H9 (cell line): Measurements from ENCODE around the gene PTPN13. TPM values are rescaled to one million over a fixed set of nuclear protein-coding genes. Genes with fewer than 3 reads are reported as not detected.

Experiments used
- DNase-seq: peaks from one replicate; pipeline ENCODE4 v3.0.0-alpha.2; 2017
- H2AFZ ChIP-seq: one replicate; pipeline ENCODE4 v1.6.1; 2013; ENCODE audit warnings: mild to moderate bottlenecking, low read length, control low read depth, moderate library complexity
- H2AK5ac ChIP-seq: 2 replicates; pipeline ENCODE4 v1.6.1; 2013; ENCODE audit warnings: low read length, control low read depth, mixed read lengths; ENCODE audit not compliant: insufficient read length
- H2BK120ac ChIP-seq: one replicate; pipeline ENCODE4 v1.6.1; 2013; ENCODE audit warnings: low read depth, mild to moderate bottlenecking, low read length, control low read depth, inconsistent platforms; ENCODE audit not compliant: poor library complexity, severe bottlenecking
- H2BK12ac ChIP-seq: 2 replicates; pipeline ENCODE4 v1.6.1; 2013; ENCODE audit warnings: low read length, control low read depth, mixed read lengths, low read depth; ENCODE audit not compliant: insufficient read length
- H2BK15ac ChIP-seq: 2 replicates; pipeline ENCODE4 v1.6.1; 2013; ENCODE audit warnings: low read depth, low read length, control low read depth
- H2BK20ac ChIP-seq: one replicate; pipeline ENCODE4 v1.6.1; 2013; ENCODE audit warnings: low read depth, mild to moderate bottlenecking, low read length, control low read depth, inconsistent platforms; ENCODE audit not compliant: poor library complexity, severe bottlenecking
- H2BK5ac ChIP-seq: 2 replicates; pipeline ENCODE4 v1.6.1; 2013; ENCODE audit warnings: low read length, control low read depth, mixed read lengths; ENCODE audit not compliant: insufficient read length
- H3K14ac ChIP-seq: 2 replicates; pipeline ENCODE4 v1.6.1; 2013; ENCODE audit warnings: low read length, control low read depth; ENCODE audit not compliant: insufficient read depth
- H3K18ac ChIP-seq: 2 replicates; pipeline ENCODE4 v1.6.1; 2013; ENCODE audit warnings: low read depth, mild to moderate bottlenecking, mixed read lengths, low read length, control low read depth; ENCODE audit not compliant: insufficient read length
- H3K23ac ChIP-seq: 2 replicates; pipeline ENCODE4 v1.6.1; 2013; ENCODE audit warnings: low read length, control low read depth, mixed read lengths, low read depth; ENCODE audit not compliant: insufficient read length
- H3K23me2 ChIP-seq: 2 replicates; pipeline ENCODE4 v1.6.1; 2013; ENCODE audit warnings: low read depth, mild to moderate bottlenecking, mixed read lengths, low read length, control low read depth; ENCODE audit not compliant: insufficient read length, poor library complexity, severe bottlenecking
- H3K27ac ChIP-seq: 2 replicates; pipeline ENCODE4 v1.5.1; 2013; ENCODE audit warnings: low read length, control low read depth, mixed read lengths, low read depth; ENCODE audit not compliant: insufficient read length
- H3K27me3 ChIP-seq: 2 replicates; pipeline ENCODE4 v1.6.1; 2013; ENCODE audit warnings: low read length, control low read depth, inconsistent platforms; ENCODE audit not compliant: insufficient read depth
- H3K4ac ChIP-seq: 2 replicates; pipeline ENCODE4 v1.6.1; 2013; ENCODE audit warnings: low read depth, mild to moderate bottlenecking, control low read depth, inconsistent platforms, low read length, moderate library complexity
- H3K4me1 ChIP-seq: 2 replicates; pipeline ENCODE4 v1.6.1; 2013; ENCODE audit warnings: low read length, control low read depth, inconsistent platforms; ENCODE audit not compliant: insufficient read depth
- H3K4me2 ChIP-seq: 2 replicates; pipeline ENCODE4 v1.6.1; 2013; ENCODE audit warnings: low read length, control low read depth, mixed read lengths; ENCODE audit not compliant: insufficient read length, insufficient read depth
- H3K56ac ChIP-seq: 2 replicates; pipeline ENCODE4 v1.6.1; 2013; ENCODE audit warnings: low read depth, mild to moderate bottlenecking, mixed read lengths, low read length, control low read depth; ENCODE audit not compliant: insufficient read length
- H3K79me1 ChIP-seq: 2 replicates; pipeline ENCODE4 v1.6.1; 2013; ENCODE audit warnings: low read depth, mild to moderate bottlenecking, moderate library complexity, low read length, control low read depth, inconsistent platforms; ENCODE audit not compliant: insufficient read depth, poor library complexity, severe bottlenecking
- H3K79me2 ChIP-seq: 2 replicates; pipeline ENCODE4 v1.6.1; 2013; ENCODE audit warnings: low read length, control low read depth, inconsistent platforms; ENCODE audit not compliant: insufficient read depth
- H3K9ac ChIP-seq: 2 replicates; pipeline ENCODE4 v1.6.1; 2013; ENCODE audit warnings: low read length, control low read depth, mixed read lengths; ENCODE audit not compliant: insufficient read length; ENCODE audit errors: extremely low read depth
- H3K9me3 ChIP-seq: one replicate; pipeline ENCODE4 v1.6.1; 2013; ENCODE audit warnings: low read depth, low read length, inconsistent platforms; ENCODE audit not compliant: control insufficient read depth
- H3T11ph ChIP-seq: one replicate; pipeline ENCODE4 v1.6.1; 2013; ENCODE audit warnings: mild to moderate bottlenecking, low read length, control low read depth, inconsistent platforms
- H4K20me1 ChIP-seq: one replicate; pipeline ENCODE4 v1.6.1; 2013; ENCODE audit not compliant: control insufficient read depth, insufficient read length, insufficient read depth
- H4K5ac ChIP-seq: 2 replicates; pipeline ENCODE4 v1.6.1; 2013; ENCODE audit warnings: low read depth, mild to moderate bottlenecking, mixed read lengths, low read length, control low read depth; ENCODE audit not compliant: insufficient read length
- H4K8ac ChIP-seq: replicated peaks from 2 replicates; pipeline ENCODE4 v1.6.1; 2013; ENCODE audit warnings: low read length, control low read depth, mixed read lengths, low read depth; ENCODE audit not compliant: insufficient read length
- H4K91ac ChIP-seq: 2 replicates; pipeline ENCODE4 v1.6.1; 2013; ENCODE audit warnings: low read depth, mild to moderate bottlenecking, moderate library complexity, mixed read lengths, low read length, control low read depth; ENCODE audit not compliant: insufficient read length
- H3K27ac Mint-ChIP-seq, 3 experiments: 2 replicates in 2 of 3; 3 replicates in 1 of 3; pipeline ENCODE4 v1.8.0; 2020 to 2021; ENCODE audit warnings: mixed read lengths in 3 of 3, mild to moderate bottlenecking in 1 of 3, moderate library complexity in 1 of 3
- H3K27me3 Mint-ChIP-seq: 2 replicates; pipeline ENCODE4 v1.8.0; 2021; ENCODE audit warnings: low read depth, mild to moderate bottlenecking, moderate library complexity, mixed read lengths
- H3K36me3 Mint-ChIP-seq, 3 experiments: 2 replicates in 2 of 3; 3 replicates in 1 of 3; pipeline ENCODE4 v1.8.0; 2020 to 2021; ENCODE audit warnings: low read depth in 3 of 3, mixed read lengths in 3 of 3; ENCODE audit not compliant: insufficient read depth in 1 of 3
- H3K4me1 Mint-ChIP-seq, 2 experiments: 2 replicates each; pipeline ENCODE4 v1.8.0; 2020; ENCODE audit warnings: mixed read lengths in 2 of 2
- H3K4me3 Mint-ChIP-seq, 2 experiments: 2 replicates in 1 of 2; 3 replicates in 1 of 2; pipeline ENCODE4 v1.8.0; 2020 to 2021; ENCODE audit warnings: mild to moderate bottlenecking in 2 of 2, mixed read lengths in 2 of 2, moderate library complexity in 1 of 2
- H3K9me3 Mint-ChIP-seq, 2 experiments: 2 replicates in 1 of 2; 3 replicates in 1 of 2; pipeline ENCODE4 v1.8.0; 2020; ENCODE audit warnings: mild to moderate bottlenecking in 2 of 2, mixed read lengths in 2 of 2, moderate library complexity in 1 of 2
- CTCF ChIP-seq: fragments of 200-600 bp; sonication (generic); conservative IDR thresholded peaks from 3 replicates; pipeline ENCODE4 v1.8.0; 2021; ENCODE audit warnings: antibody characterized with exemption, mild to moderate bottlenecking
- WGBS: extraction: QIAGEN DNeasy Blood & Tissue Kit; methylation state at CpG from one replicate; pipeline ENCODE4 v1.1.7; 2013; ENCODE audit warnings: missing lambda C conversion rate, low lambda C conversion rate, mixed read lengths; ENCODE audit not compliant: insufficient read length; ENCODE audit errors: extremely low coverage; 5-methylcytosine and 5-hydroxymethylcytosine counted together
- total RNA-seq: library from RNA; stranded (reverse); gene quantifications from 2 replicates; pipeline ENCODE4 v1.2.1, GENCODE V29; 2021

The PTPN13 gene
- total RNA-seq, 1 experiment from 2014 or later, result 34.9 TPM

- no peaks in the 10 kb centered on the region for H3K36me3 Mint-ChIP-seq
- H3K27me3 Mint-ChIP-seq, result peaks cover 51% of the 10 kb centered on the region
- H2AK5ac ChIP-seq, result no peak overlapping the region
- no peak overlapping the region for H3K14ac ChIP-seq
- H2BK12ac ChIP-seq, result no peak overlapping the region
- H4K91ac ChIP-seq, result no peak overlapping the region
- no peaks in the 10 kb centered on the region for H4K20me1 ChIP-seq
- no peak overlapping the region for H2BK15ac ChIP-seq
- H3K23ac ChIP-seq, result no peak overlapping the region
- H3K4me1 Mint-ChIP-seq, result peaks cover 17 to 26% of the 10 kb centered on the region in 2 experiments
- no peaks in the 10 kb centered on the region for H3K79me2 ChIP-seq
- H3K23me2 ChIP-seq, result no peaks in the 10 kb centered on the region
- no peaks in the 10 kb centered on the region for H3K79me1 ChIP-seq
- peaks cover 3% of the 10 kb centered on the region for H3K4me1 ChIP-seq
- H3T11ph ChIP-seq, result no peak overlapping the region
- H3K9me3 ChIP-seq, result no peaks in the 10 kb centered on the region
- H2BK5ac ChIP-seq, result no peak overlapping the region
- no peak overlapping the region for H3K56ac ChIP-seq
- H2BK20ac ChIP-seq, result no peak overlapping the region
- no peak overlapping the region for H4K5ac ChIP-seq
- no peak overlapping the region for H3K9ac ChIP-seq
- H3K4me2 ChIP-seq, result no peak overlapping the region
- no peak for DNase-seq
- H3K18ac ChIP-seq, result no peak overlapping the region
- no peak overlapping the region for H2BK120ac ChIP-seq
- H4K8ac ChIP-seq, result no peak overlapping the region
- H3K9me3 Mint-ChIP-seq, result no peaks in the 10 kb centered on the region; a peak in 1 of 5 replicates
- no peak overlapping the region for H2AFZ ChIP-seq
- H3K27ac Mint-ChIP-seq, result no peak overlapping the region
- no peak overlapping the region for H3K4ac ChIP-seq
- H3K27me3 ChIP-seq, result no peaks in the 10 kb centered on the region
- H3K27ac ChIP-seq, result no peak overlapping the region
- H3K4me3 Mint-ChIP-seq, result no peak overlapping the region
- no CpG with 5 or more reads among the region's 2 CpGs for WGBS
- TF ChIP-seq CTCF, result no peak
Observed at GRCh38 chr4:86855572-86855971, 261.5 kb downstream of the PTPN13 start.
